ENCODE results near the gene BAHCC1. TPM values are rescaled to one million over a fixed set of nuclear protein-coding genes. Genes with fewer than 3 reads are reported as not detected.
A peak's percentile ranks its signal among the peaks of the same experiment; 100 is the strongest.

BAHCC1 gene
- total and polyA plus RNA-seq, 2 donors from 2014 or later = 2.6 to 20.5 TPM

- no peak for TF ChIP-seq CTCF (IDR thresholded peaks at IDR 0.05; ENCODE audit: borderline replicate concordance, extremely low read depth, insufficient read depth)
- Histone ChIP-seq H3K27me3 (ENCODE audit: control insufficient read depth, insufficient read depth, low read length) (no peaks in the 10 kb centered on the region), H3K27ac (ENCODE audit: low read depth in 2 of 2, low read length in 2 of 2) (no peak overlapping the region), H3K9ac (ENCODE audit: low read length in 3 of 3) (no peak overlapping the region), H3K4me3 (ENCODE audit: low read length in 3 of 3) (no peak overlapping the region), H3K9me3 (ENCODE audit: control insufficient read depth in 2 of 3, insufficient read depth in 1 of 3, low read length in 3 of 3) (no peaks in the 10 kb centered on the region), H3K36me3 (ENCODE audit: control insufficient read depth in 2 of 3, insufficient read depth in 3 of 3, low read length in 3 of 3) (no peaks in the 10 kb centered on the region), H3K4me1 (ENCODE audit: control insufficient read depth in 2 of 3, insufficient read depth in 2 of 3, low read depth in 1 of 3, low read length in 3 of 3) (no peaks in the 10 kb centered on the region)
- FAIRE-seq = no peak
- DNase-seq = no peak
- intact Hi-C loops (cut with DNase I) = no loop called here
Measured at GRCh38 chr17:81451823-81452222, 56.6 kb downstream of the BAHCC1 start.

- TF ChIP-seq CTCF (IDR thresholded peaks at IDR 0.05; ENCODE audit: borderline replicate concordance, extremely low read depth, insufficient read depth) = no peak
- no peak overlapping the region for H3K4me3 ChIP-seq (ENCODE audit: low read length in 3 of 3)
- no peaks in the 10 kb centered on the region for H3K4me1 ChIP-seq (ENCODE audit: control insufficient read depth in 2 of 3, insufficient read depth in 2 of 3, low read depth in 1 of 3, low read length in 3 of 3)
- DNase-seq = no peak
- H3K27ac ChIP-seq (ENCODE audit: low read depth in 2 of 2, low read length in 2 of 2) = no peak overlapping the region
- intact Hi-C loops (cut with DNase I) = no loop called here
- no peak for FAIRE-seq
- H3K27me3 ChIP-seq (ENCODE audit: control insufficient read depth, insufficient read depth, low read length) = no peaks in the 10 kb centered on the region
- no peaks in the 10 kb centered on the region for H3K36me3 ChIP-seq (ENCODE audit: control insufficient read depth in 2 of 3, insufficient read depth in 3 of 3, low read length in 3 of 3)
- no peak overlapping the region for H3K9ac ChIP-seq (ENCODE audit: low read length in 3 of 3)
- no peaks in the 10 kb centered on the region for H3K9me3 ChIP-seq (ENCODE audit: control insufficient read depth in 2 of 3, insufficient read depth in 1 of 3, low read length in 3 of 3)
Measured at GRCh38 chr17:81452551-81452950, 57.3 kb downstream of the BAHCC1 start.

- TF ChIP-seq CTCF (IDR thresholded peaks at IDR 0.05; ENCODE audit: borderline replicate concordance, extremely low read depth, insufficient read depth) = no peak
- no peak overlapping the region for H3K4me3 ChIP-seq (ENCODE audit: low read length in 3 of 3)
- H3K36me3 ChIP-seq (ENCODE audit: control insufficient read depth in 2 of 3, insufficient read depth in 3 of 3, low read length in 3 of 3) = no peaks in the 10 kb centered on the region
- peak in 3 of 5 donors; percentile 49 to 62 (median 51) for DNase-seq
- FAIRE-seq = no peak
- no peaks in the 10 kb centered on the region for H3K4me1 ChIP-seq (ENCODE audit: control insufficient read depth in 2 of 3, insufficient read depth in 2 of 3, low read depth in 1 of 3, low read length in 3 of 3)
- intact Hi-C loops (cut with DNase I) = no loop called here
- no peak overlapping the region for H3K9ac ChIP-seq (ENCODE audit: low read length in 3 of 3)
- H3K9me3 ChIP-seq (ENCODE audit: control insufficient read depth in 2 of 3, insufficient read depth in 1 of 3, low read length in 3 of 3) = no peaks in the 10 kb centered on the region
- H3K27me3 ChIP-seq (ENCODE audit: control insufficient read depth, insufficient read depth, low read length) = no peaks in the 10 kb centered on the region
- no peak overlapping the region for H3K27ac ChIP-seq (ENCODE audit: low read depth in 2 of 2, low read length in 2 of 2)
Measured at GRCh38 chr17:81453076-81453475, 57.8 kb downstream of the BAHCC1 start.

GRCh38 chr17:81453712-81454111 is 58.5 kb downstream of the BAHCC1 start:
- no peak for FAIRE-seq
- TF ChIP-seq CTCF (IDR thresholded peaks at IDR 0.05; ENCODE audit: borderline replicate concordance, extremely low read depth, insufficient read depth) = no peak

More at GRCh38 chr17:81453712-81454111, 58.5 kb downstream of the BAHCC1 start:
- DNase-seq = no peak
- H3K9me3 ChIP-seq (ENCODE audit: control insufficient read depth in 2 of 3, insufficient read depth in 1 of 3, low read length in 3 of 3) = no peaks in the 10 kb centered on the region
- H3K27ac ChIP-seq (ENCODE audit: low read depth in 2 of 2, low read length in 2 of 2) = no peak overlapping the region
- H3K27me3 ChIP-seq (ENCODE audit: control insufficient read depth, insufficient read depth, low read length) = no peaks in the 10 kb centered on the region
- H3K36me3 ChIP-seq (ENCODE audit: control insufficient read depth in 2 of 3, insufficient read depth in 3 of 3, low read length in 3 of 3) = no peaks in the 10 kb centered on the region
- H3K4me3 ChIP-seq (ENCODE audit: low read length in 3 of 3) = no peak overlapping the region
- H3K9ac ChIP-seq (ENCODE audit: low read length in 3 of 3) = no peak overlapping the region
- no peaks in the 10 kb centered on the region for H3K4me1 ChIP-seq (ENCODE audit: control insufficient read depth in 2 of 3, insufficient read depth in 2 of 3, low read depth in 1 of 3, low read length in 3 of 3)
- intact Hi-C loops (cut with DNase I) = no loop called here
